NCI-H1930 (cell line): ENCODE measurements around the gene NKIRAS1.
"Not testable (repeated sequence)": the region's sequence is repeated elsewhere in the genome, so short reads cannot be mapped to it uniquely, and the experiment has no call there.

Experiments
- DNase-seq, 2 experiments: peaks; one replicate each; lab custom pipeline; 2025; lab: John Stamatoyannopoulos, UW

NKIRAS1 gene

DNA sequence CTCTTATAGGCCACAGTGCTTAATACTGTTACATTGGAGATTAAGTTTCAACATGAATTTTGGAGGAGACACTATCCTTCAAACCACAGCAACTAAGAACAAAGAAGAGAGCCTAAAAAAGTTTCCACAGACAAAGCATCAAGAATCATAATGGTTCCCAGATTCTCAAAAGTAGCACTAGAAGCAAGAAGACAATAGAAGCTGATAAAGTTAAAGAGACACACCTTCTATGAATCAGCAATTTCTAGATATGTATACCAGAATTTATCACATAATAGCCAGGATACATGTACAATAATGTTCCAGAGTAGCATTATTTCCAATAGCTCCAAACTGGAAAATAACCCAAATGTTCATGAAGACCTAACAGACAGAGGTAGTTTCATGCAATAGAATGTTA, 12.2 kb downstream of the NKIRAS1 start:
- DNase-seq: no peak

DNA sequence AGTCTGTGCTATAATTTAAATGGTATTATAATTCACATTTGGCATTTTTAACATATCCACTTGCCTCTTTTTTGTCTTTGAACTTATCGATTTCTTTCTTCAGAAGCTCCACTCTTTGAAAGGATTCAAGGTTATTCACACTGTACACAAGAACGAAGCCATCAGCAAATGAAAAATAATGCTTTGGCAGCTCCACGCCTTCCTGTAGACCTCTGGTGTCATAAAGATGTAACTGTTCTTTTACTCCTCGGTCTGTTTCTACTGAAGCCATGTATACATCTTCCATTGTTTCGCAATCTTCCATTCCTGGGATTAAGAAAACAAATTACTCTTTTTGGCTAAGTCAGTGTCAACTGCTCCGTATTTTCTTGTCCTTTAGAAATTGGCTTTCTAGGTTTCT, 16.0 kb downstream of the NKIRAS1 start:
- DNase-seq: no peak

DNA sequence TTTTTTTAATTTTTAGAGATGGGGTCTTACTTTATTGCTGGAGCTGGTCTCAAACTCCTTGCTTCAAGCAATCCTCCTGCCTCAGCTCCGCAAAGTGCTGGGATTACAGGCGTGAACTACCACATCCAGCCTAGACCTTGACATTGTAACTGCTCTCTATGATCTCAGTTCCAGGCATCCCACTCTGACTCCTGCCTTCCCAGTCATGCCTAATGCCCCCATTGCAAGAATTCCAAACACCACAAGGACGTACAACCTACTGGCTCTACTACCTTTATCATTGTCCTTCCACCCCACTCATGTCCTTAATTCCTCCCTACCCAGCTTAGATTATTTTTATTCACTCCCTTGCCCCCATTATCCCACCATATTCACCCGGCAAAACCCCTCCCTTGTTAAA, 21.6 kb downstream of the NKIRAS1 start:
- DNase-seq: no peak

DNA sequence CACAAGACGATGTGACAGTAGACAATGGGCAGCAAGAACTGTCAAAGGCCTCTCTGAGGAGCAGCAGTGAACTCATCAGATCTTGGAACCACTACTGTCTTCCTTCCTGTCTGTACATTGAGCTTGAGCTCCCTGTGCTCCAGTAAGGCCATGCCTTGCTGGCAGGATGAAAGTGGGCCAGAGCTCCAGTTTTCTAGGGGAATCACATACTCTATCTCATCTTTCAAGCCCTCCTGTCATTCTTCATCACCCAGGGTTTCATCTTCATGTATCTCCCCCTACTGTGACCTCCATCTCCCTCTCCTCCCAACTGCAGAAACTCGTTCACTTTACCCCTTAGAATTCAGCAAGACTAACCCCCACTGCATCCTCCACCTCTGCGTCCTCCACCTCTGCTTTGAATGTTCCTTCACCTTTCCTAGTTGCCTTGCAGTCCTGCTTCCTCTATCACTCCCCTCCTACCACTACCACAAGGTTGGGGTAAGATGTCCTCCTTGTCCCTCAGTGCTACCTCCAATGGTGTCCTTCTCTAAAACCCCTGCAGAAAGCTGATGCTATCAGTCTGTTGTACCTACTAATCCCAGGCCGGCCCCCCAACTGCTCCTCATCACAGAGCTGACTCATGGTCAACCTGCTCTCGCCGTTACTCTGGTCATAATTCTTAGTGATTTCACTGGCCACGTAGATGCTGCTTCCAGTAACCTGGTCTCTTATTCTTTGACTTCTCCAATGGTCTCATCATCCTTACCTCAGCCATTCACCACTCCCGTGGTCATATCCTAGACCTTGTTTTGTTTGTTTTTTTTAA, 22.3 kb downstream of the NKIRAS1 start:
- DNase-seq: no peak

DNA sequence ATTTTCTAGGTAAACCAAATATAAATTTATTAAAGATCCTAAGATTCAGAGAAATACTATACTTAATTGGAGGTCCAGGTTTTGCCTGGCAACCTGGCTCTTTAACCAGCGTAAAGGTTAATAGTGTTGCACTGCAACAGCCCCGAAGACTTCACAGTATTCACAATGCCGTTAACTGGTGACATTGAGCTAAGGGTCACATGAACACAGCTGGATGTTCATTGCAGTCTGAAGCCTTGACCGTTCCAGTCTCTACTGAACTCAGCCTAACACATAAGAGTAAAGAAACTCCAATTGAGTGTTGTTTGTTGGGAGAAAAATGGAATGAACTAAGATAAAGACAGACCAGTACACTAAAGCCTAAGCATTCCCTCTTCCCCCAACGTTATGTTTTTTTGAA, 26.8 kb downstream of the NKIRAS1 start:
- DNase-seq: no peak

DNA sequence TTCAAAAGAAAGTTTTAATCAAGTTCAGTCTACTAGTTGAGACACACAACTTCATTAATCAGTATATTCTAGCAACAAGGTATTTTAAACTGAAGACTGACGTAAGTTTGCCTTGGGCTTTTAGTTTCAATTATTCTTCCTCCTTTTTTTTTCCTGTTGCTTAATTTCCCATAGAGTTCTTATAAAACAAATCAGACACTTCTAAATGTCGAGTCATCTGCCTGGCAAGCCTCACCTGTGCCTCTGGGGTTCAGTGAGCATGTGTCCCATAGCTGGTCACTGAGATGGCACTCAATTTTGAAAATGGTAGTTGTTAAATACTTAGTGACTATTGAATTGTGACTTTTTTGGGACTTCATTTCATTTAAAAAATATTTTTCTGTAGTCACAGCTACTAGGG, 27.4 kb downstream of the NKIRAS1 start:
- DNase-seq: no peak

DNA sequence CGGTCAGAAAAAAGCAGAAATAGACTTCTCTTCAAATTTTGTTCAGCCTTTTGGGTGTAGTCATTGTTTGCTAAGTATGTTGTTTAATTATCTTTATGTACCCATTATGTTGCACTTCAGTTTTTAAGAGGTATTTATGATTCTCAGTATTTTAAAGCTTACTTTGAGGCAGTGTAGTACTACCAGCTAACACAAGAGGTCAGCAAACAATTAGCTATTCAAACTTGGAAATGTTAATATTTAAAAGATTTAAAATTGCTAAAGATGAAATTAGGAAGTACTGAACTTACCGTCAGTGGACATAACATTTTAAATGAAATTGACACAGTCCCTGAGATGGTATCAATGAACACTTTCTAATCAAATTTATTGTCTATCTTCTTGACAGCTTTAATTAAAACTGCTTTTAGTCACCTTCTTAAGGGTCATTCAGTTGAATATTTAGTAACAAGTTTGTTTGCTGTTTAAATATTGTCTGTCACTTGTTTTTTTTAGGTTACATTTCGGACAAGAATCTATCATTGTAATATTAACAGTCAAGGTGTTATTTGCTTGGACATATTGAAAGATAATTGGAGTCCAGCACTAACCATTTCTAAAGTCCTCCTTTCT, 28.1 kb downstream of the NKIRAS1 start:
- DNase-seq: no peak

DNA sequence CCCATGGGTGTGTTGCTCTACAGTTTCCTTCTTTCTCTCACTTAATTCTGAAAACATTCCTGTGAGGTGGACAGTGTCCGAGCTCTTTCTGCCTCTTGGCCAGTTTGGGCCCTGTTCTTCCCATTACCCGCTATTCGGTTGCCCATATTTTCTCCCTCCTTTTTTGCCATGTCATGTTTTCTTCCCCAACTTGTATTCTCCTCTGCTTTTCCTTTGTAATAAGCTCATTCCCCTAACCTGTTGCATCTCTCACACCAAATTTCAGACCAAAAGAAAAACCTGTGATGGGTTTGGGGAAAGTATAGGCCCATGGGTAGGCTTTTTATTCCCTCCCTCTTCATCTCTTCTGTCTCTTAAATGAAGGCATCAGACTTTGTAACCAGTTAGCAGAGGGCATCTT, 30.5 kb downstream of the NKIRAS1 start:
- no peak for DNase-seq

DNA sequence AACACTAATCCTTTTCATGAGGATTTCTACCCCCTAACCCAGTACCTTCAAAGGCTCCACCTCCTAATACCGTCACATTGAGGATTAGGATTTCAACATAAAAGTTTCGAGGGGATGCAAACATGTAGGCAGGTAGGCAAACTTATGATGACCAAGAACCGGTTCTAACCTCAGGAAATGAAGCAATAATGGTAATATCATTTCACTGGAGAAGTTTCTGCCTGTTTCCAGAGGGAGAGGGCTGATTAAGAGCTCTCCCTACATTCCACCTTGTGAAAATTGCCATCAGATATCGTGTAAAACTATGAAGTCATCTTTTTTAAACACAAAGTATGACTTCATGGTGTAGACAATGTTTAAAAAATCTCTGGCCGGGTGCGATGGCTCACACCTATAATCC, 31.6 kb downstream of the NKIRAS1 start:
- DNase-seq: no peak

DNA sequence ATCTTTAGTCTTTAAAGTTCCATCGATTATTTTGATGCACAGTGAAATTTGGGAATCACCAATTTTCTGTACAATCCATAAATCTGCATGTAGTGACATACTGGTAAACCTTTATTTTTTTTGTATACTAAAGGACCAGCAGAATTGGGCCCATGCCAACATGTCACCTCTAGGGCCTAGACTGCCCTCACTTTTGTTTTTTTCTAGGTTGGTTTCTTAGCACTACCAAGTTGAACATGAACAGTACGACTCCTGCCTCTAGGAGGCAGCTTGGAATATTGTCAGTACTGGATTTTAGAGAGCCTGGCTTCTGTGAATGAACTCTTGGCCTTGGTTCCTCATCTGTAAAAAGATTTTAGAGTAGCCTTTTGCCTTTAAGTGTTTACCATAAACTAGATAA, 32.3 kb downstream of the NKIRAS1 start:
- DNase-seq: no peak

DNA sequence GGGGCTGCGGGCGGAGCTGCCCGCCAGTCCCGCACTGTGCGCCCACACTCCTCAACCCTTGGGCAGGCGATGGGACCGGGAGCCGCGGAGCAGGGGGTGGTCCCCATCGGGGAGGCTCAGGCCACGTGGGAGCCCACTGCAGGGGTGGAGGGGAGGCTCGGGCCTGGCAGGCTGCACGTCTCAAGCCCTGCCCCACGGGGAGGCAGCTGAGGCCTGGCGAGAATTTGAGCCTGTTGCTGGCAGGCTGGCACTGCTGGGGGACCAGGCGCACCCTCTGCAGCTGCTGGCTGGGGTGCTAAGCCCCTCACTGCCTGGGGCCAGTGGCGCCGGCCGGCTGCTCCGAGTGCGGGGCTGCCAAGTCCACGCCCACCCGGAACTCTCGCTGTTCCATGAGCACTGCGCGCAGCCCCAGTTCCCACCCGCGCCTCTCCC, 34.3 kb downstream of the NKIRAS1 start:
- no peak for DNase-seq

DNA sequence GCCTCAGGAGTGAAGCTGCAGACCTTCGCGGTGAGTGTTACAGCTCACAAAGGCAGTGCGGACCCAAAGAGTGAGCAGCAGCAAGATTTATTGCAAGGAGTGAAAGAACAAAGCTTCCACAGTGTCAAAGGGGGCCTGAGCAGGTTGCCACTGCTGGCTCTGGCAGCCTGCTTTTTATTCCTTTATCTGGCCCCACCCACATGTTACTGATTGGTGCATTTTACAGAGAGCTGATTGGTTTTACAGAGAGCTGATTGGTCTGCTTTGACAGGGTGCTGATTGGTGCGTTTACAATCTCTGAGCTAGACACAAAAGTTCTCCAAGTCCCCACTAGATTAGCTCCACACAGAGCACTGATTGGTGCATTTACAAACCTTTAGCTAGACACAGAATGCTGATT, 34.8 kb downstream of the NKIRAS1 start:
- not testable (repeated sequence) for DNase-seq

DNA sequence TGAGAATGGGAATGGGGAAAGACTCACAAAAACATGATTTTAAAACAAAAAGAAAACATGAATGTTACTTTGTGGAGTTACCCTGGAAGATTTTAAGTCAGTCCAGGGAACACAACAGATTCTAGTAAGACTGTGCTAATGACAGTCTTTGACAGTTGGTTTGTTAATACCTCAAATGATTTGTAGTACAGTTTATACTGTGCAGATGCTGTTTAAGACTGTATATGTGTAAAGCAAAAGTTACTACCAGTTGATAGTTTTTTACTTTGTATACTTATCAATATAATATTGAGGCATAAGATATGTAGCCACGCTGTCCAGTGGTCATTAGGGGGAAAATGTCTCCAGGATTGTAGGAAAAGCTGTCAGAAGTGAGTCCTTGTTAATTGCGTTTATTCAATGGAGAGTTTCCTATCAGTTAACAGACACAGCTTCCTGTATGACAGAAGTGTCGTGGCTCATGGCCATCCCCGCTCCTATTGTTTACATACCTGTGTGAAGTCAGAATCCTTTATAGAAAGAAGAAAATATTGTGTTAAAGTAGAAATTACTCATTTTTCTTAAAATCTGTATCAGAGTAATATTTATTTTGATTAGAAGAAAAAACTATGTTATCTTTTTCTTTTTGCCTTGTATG, 36.0 kb downstream of the NKIRAS1 start:
- DNase-seq: no peak

DNA sequence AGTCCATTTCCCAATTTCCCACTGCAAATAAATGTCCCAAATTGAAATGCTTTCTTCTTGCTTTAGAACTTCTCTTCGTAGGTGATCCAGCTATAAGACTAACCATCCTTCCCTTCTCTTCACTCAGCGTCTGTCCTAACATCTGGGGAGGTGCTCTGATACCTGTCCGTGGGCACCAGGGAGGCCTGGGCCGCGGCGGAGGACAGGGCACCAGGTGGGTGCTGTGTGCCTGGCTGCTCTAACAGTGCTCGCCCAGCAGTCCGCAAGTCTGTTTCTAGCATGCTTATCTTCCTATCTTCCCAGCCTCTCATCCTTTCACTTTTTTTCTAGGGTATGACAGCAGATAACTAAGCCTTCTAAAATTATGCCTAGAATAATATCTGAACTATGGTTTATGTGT, 37.3 kb downstream of the NKIRAS1 start:
- DNase-seq: no peak

DNA sequence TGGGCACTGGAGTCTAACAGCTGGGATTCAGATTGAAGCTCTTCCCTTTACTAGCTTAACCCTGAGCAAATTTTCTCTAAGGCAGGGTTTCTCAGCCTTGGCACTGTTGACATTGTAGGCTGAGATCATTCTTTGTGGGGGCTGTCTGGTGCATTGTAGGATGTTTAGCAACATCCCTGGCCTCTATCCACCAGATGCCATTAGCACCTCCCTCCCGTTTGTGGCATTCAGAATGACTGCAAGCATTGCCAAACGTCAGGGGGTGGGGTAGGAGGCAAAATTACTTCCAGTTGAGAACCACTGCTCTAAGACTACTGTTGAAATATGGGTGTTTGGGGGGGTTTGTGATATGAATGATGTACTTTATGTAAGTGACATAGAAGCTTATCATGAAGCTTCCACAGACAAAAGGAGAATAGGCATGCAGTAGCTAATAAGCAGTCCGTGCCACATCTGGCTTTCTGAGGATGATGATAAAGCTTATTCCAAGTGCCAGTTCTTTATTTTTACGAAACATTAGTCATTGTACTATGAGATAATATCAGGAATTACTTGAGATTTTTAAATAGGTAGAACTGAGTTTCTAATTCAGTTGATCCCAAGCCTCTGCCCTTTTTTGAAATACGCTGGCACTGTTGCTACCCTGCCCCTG, 39.3 kb downstream of the NKIRAS1 start:
- no peak for DNase-seq

DNA sequence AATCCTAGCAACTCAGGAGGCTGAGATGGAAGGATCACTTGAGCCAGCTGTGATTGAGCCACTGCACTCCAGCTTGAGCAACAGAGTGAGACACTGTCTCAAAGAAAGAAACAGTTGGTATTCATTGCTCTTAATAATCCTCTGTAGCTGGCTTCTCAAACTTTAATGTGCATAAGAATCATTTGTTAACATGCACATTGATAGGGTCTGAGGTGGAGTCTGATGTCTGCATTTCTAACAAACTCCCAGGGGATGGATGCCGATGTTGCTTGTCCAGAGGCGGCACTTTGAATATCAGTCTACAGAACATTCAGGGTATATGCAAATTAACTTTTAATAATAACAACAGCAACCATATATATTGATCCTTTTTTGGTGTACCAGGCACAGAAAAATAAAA, 39.9 kb downstream of the NKIRAS1 start:
- DNase-seq: no peak

DNA sequence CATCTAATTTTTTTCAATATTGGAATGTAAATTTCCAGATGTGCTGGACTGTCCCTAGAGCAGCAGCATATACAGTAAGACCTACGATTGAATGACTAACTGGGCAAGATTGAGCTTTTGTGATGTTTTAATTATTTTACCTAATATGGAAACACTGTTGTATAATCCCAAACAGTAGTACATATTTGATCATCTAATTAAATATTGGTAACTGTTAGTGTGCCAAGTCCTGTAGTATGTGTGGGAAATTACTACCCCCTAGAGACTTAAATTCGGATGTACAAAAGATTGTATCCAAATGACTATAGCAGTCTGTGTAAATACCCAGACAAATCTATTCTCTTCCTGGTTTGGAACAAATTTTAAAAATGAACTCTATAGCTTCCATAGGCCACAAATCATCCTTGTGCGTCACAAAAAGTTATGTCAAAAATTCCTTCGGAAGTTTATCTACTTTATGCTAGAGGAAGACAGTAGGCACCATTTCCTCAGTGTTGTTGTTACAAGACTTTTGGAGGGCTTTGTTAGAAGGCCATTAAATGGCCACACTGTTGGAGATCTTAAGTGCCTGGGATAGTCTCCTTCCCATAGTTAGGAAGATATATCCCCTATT, 41.6 kb downstream of the NKIRAS1 start:
- no peak for DNase-seq

DNA sequence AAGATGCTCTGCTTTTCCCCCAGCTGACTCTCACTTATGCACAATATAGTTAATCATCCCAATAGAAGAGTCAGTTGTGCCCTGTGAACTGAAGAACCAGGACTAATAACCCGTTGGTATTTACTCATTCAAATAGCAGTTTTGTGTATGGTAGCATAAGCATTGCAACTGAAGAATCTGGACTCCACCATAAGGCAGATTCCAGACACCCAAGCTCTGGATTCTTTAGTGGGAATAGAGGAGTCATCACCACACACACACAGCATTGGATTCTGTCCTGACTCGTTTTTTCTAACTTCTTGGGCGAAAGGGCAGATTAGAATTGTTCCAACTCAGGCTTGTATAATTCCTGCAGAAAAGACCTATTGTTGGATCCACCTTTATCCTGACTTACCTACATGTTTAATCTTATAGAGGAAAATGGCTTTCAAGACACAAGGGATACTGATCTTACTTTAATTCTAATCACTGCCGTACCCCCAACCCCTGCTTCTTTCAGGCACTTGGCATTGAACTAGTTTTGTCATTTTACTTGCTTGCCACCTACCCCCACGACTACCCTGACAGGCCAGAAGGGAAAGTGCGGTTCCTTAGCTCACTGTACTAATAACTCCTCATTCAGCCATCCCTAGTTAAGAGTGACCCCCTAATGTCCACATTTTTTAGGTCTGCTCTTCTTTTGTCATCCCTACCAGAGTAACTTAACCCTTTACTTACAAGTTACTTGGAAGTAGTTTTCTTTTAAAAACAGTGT, 42.3 kb downstream of the NKIRAS1 start:
- no peak for DNase-seq

DNA sequence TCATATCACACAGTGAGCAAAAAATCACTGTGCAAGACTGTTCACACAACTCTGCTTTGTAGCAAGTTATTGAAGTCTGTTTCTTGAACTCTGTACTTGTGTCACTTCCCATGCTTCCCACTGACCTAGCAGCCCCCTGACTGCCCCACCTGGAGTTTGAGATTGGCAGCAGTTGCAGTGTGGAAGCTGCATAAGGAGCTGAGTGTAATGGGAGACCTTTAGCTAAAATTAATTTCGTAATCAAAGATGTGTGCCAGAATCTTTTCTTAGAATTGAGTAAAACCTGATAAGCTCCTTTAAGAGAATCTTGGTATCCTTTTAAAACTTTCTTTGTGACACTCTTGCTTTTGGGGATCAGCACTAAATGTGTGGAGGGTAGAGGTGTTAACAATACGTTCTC, 42.8 kb downstream of the NKIRAS1 start:
- DNase-seq: no peak

DNA sequence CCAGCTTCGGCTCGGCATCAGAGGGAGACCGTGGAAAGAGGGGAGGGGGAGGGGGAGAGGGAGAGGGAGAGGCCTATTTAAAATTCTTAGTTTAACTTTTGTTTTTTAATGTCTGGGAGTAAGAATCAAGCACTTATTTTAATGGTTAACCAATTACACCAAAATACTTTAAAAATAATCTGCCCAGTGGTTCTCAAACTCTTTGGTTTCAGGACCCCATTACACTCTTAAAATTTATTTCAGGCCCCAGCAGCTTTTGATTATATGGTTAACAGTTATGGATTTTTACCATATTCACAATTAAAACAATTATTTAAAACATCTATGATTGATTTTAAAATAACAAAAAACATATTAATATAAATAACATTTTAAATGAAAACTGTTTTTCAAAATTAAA, 44.5 kb downstream of the NKIRAS1 start:
- DNase-seq: no peak

DNA sequence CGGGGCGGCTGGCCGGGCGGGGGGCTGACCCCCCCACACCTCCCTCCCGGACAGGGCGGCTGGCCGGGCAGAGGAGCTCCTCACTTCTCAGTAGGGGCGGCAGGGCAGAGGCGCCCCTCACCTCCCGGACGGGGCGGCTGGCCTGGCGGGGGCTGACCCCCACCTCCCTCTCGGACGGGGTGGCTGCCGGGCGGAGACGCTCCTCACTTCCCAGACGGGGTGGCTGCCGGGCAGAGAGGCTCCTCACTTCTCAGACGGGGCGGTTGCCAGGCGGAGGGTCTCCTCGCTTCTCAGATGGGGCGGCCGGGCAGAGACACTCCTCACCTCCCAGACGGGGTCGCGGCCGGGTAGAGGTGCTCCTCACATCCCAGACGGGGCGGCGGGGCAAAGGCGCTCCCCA, 45.4 kb downstream of the NKIRAS1 start:
- DNase-seq: not testable (repeated sequence)

DNA sequence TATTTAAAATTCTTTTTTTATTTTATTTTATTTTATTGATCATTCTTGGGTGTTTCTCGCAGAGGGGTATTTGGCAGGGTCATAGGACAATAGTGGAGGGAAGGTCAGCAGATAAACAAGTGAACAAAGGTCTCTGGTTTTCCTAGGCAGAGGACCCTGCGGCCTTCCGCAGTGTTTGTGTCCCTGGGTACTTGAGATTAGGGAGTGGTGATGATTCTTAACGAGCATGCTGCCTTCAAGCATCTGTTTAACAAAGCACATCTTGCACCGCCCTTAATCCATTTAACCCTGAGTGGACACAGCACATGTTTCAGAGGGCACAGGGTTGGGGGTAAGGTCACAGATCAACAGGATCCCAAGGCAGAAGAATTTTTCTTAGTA, 46.1 kb downstream of the NKIRAS1 start:
- DNase-seq: not testable (repeated sequence)
